ENCODE measurements around the gene EIF6.
A peak's percentile ranks its signal among the peaks of the same experiment; 100 is the strongest.

The EIF6 gene

GRCh38 chr20:35284267-35284991 lies at the start of gene EIF6:
Gene EIF6, minus strand, starts transcription at chr20:35284772. Its CDS starts 285 bp downstream, at chr20:35284487.
- H3K27ac Mint-ChIP-seq, result peak within 1 kb of the TSS; percentile 87
- DNase-seq (peak; percentile 85), ATAC-seq (replicated peaks) (peak; percentile 93 to 95)
- H3K36me3 Mint-ChIP-seq, result peaks cover 17 to 26% of the 10 kb centered on the region in 2 donors
- no peaks in the 10 kb centered on the region for H3K27me3 Mint-ChIP-seq
- peak within 1 kb of the TSS; percentile 85 to 87 for H3K4me3 Mint-ChIP-seq
- H3K9me3 Mint-ChIP-seq, result no peaks in the 10 kb centered on the region
- peaks cover 30 to 38% of the 10 kb centered on the region in 2 donors for H3K4me1 Mint-ChIP-seq

DNA sequence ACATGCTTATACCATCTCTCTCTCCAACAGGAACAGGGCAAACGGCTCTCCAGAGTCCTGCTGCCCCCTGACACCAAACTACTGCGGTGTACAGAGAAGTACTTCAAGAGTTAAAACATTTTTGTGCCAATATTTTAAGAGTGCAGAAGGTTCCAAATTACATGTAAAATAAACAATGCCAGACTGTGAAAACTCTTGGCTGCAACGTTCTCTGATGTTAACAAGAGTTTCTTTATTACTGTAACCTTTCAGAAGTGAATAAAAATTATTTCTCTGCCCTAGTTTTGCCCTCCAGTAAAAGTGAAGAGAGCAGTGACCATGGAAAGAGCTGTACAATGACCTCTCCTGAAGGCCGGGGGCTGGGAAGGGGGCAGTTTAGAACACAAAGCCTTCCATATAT lies 49.0 kb upstream of the EIF6 start:
- Mint-ChIP-seq H3K27me3 (no peaks in the 10 kb centered on the region), H3K27ac (no peak overlapping the region), H3K36me3 (peaks cover 16 to 21% of the 10 kb centered on the region in 2 donors)

DNA sequence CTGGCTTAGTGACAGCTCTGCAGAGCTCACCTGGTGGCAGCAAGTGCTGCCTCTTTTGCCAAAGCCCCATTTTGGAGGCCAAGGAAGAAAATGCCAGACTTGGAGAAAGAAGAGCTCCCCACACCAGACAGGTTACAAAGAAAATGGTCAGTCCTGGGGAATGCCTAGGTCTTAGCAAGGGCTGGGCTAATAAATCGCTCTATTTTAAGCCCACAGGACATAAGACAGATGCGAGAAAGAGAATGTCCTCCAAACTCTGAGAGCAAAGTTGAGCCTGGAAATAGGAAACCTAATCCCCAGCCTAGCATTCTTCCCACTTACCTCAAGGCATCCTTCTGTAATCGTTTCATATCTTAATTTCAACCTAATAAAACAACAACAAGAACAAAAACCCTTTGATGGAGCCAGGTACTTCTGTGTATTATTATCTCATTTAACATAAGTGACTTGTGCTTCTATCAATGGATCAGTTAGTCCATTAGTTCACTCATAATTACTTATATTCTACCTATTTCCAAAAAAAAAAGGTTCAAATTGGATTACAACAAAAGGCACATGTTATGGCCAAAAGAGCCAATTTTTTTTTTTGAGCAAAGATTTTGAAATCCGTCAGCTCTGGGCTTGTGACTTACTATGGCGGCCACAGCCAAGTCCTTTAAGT lies 48.1 kb upstream of the EIF6 start:
- no peaks in the 10 kb centered on the region for H3K4me1 Mint-ChIP-seq

More for the DNA sequence above, 49.0 kb upstream of the EIF6 start:
- DNase-seq, result no peak
- no peak for ATAC-seq (replicated peaks)
- Mint-ChIP-seq H3K4me3 (no peak overlapping the region), H3K4me1 (no peaks in the 10 kb centered on the region), H3K9me3 (no peaks in the 10 kb centered on the region)

GRCh38 chr20:35329435-35330139 lies 45.0 kb upstream of the EIF6 start:
- ATAC-seq (replicated peaks) (peak; percentile 70 to 80), DNase-seq (no peak)
- Mint-ChIP-seq H3K9me3 (no peaks in the 10 kb centered on the region), H3K36me3 (peaks cover 10 to 30% of the 10 kb centered on the region in 2 donors), H3K27ac (no peak overlapping the region), H3K4me3 (no peak overlapping the region), H3K4me1 (peaks cover 9 to 10% of the 10 kb centered on the region in 2 donors), H3K27me3 (no peaks in the 10 kb centered on the region)

More for the DNA sequence above, 48.1 kb upstream of the EIF6 start:
- ATAC-seq (replicated peaks) (no peak), DNase-seq (no peak)
- H3K9me3 Mint-ChIP-seq, result no peaks in the 10 kb centered on the region
- no peak overlapping the region for H3K4me3 Mint-ChIP-seq
- H3K27me3 Mint-ChIP-seq, result no peaks in the 10 kb centered on the region
- H3K27ac Mint-ChIP-seq, result no peak overlapping the region
- peaks cover 8 to 21% of the 10 kb centered on the region in 2 donors for H3K36me3 Mint-ChIP-seq

DNA sequence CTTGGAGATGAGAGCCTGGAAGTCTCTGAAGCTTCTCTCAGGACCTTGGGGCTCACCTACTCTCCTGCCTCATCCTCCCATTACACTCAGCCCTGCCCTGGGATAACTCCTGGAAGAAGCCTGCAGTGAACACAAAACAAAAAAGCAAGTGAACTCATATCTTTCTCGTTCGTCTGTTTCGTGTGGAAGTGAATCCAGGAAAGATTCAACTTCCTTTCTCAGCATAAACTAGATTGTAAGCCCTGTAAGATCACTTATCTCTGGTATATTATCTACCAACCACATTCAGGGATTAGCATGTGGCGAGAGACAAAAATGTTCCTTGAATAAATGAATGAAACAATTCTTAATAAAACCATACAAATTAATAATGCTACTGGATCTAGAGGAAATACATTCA lies 44.1 kb upstream of the EIF6 start:
- peaks cover 9 to 10% of the 10 kb centered on the region in 2 donors for H3K4me1 Mint-ChIP-seq

DNA sequence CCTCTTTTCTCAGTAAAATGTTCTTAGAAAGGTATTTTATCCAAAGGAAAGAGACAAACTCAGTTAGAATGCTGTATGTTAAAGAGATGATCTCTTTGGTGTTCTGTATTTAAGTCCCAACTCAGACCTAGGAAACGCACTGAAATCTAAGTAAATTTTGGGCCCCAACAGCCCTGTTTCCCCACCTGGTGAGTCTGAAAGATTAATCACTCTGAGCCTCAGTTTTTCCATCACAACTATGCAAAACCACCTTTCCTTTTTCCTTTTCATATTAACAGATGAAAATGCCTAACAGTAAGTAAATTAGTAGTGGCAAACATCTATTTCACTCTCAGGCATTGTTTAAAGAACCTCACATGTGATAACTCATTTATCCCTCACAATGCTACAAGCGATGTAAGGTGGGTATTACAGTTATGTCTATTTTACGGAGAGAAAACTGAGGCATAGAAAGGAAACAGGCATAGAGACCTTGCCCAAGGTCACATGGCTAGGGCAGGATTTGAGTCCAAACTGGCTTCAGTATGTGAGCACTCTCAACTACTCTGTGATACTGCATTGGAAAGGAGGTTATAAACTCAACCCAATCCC lies 43.6 kb upstream of the EIF6 start:
- H3K4me1 Mint-ChIP-seq, result peaks cover 9 to 10% of the 10 kb centered on the region in 2 donors

More for the DNA sequence above, 44.1 kb upstream of the EIF6 start:
- DNase-seq (no peak), ATAC-seq (replicated peaks) (no peak)
- peaks cover 13 to 31% of the 10 kb centered on the region in 2 donors for H3K36me3 Mint-ChIP-seq
- no peak overlapping the region for H3K27ac Mint-ChIP-seq
- H3K9me3 Mint-ChIP-seq, result no peaks in the 10 kb centered on the region
- no peaks in the 10 kb centered on the region for H3K27me3 Mint-ChIP-seq
- H3K4me3 Mint-ChIP-seq, result no peak overlapping the region

DNA sequence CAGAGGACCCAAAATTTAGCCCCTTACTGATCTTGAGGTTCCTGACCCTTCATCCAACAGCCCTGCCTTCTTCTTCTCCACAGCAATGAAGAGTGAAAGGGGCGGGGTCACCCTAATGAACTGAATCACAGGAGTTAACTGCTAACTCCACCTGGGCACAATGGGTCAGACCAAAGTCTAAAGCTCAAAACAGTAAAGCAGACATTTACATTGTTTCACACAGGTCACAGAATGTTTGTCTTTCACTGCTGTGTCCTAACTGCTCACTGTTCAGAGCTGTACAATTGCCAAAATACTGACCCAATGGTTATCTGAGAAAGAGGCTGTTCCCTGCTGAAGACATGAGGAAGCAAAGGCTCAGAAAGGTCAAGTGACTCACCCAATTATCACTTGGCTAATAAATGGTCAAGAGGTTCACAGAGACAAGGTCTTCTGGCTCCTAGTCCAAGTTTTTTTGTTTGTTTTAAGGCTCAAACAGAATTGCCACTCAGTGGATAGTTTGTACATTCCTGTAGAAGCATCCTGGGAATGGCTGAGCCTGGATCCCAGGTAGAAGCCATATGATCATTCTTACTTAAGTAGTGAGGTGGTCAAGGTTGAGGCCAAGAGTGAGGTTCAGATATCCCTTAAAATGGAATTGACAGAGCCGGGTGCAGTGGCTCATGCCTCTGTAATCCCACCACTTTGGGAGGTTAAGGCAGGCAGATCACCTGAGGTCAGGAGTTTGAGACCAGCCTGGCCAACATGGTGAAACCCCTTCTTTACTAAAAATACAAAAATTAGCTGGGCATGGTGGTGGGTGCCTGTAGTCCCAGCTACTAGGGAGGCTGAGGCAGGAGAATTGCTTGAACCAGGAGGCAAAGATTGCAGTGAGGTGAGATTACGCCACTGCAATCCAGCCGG lies 42.8 kb upstream of the EIF6 start:
- Mint-ChIP-seq H3K36me3 (peaks cover 13 to 31% of the 10 kb centered on the region in 2 donors), H3K4me1 (peaks cover 9 to 10% of the 10 kb centered on the region in 2 donors), H3K4me3 (no peak overlapping the region), H3K9me3 (no peaks in the 10 kb centered on the region), H3K27me3 (no peaks in the 10 kb centered on the region), H3K27ac (no peak overlapping the region)
- DNase-seq (no peak), ATAC-seq (replicated peaks) (no peak)

More for the DNA sequence above, 43.6 kb upstream of the EIF6 start:
- H3K4me3 Mint-ChIP-seq, result no peak overlapping the region
- ATAC-seq (replicated peaks) (no peak), DNase-seq (no peak)
- no peak overlapping the region for H3K27ac Mint-ChIP-seq
- peaks cover 13 to 31% of the 10 kb centered on the region in 2 donors for H3K36me3 Mint-ChIP-seq
- no peaks in the 10 kb centered on the region for H3K27me3 Mint-ChIP-seq
- H3K9me3 Mint-ChIP-seq, result no peaks in the 10 kb centered on the region

GRCh38 chr20:35326740-35327073 lies 42.1 kb upstream of the EIF6 start:
- H3K4me3 Mint-ChIP-seq, result no peak overlapping the region
- no peaks in the 10 kb centered on the region for H3K27me3 Mint-ChIP-seq
- no peaks in the 10 kb centered on the region for H3K9me3 Mint-ChIP-seq
- H3K4me1 Mint-ChIP-seq, result peaks cover 9 to 10% of the 10 kb centered on the region in 2 donors
- ATAC-seq (replicated peaks), result no peak
- H3K27ac Mint-ChIP-seq, result no peak overlapping the region
- peaks cover 13 to 31% of the 10 kb centered on the region in 2 donors for H3K36me3 Mint-ChIP-seq
- DNase-seq, result no peak

- H3K4me3 Mint-ChIP-seq, result no peak overlapping the region
- H3K27me3 Mint-ChIP-seq, result no peaks in the 10 kb centered on the region
- peaks cover 13 to 31% of the 10 kb centered on the region in 2 donors for H3K36me3 Mint-ChIP-seq
- ATAC-seq (replicated peaks), result peak; percentile 65 to 74
- H3K27ac Mint-ChIP-seq, result peak overlapping the region; percentile 21
- H3K4me1 Mint-ChIP-seq, result peaks cover 9 to 10% of the 10 kb centered on the region in 2 donors
- DNase-seq, result no peak
- no peaks in the 10 kb centered on the region for H3K9me3 Mint-ChIP-seq
Observed at GRCh38 chr20:35326021-35326739, 41.6 kb upstream of the EIF6 start.

- ATAC-seq (replicated peaks), result no peak
- no peak for DNase-seq
- Mint-ChIP-seq H3K27ac (no peak overlapping the region), H3K27me3 (no peaks in the 10 kb centered on the region), H3K36me3 (peaks cover 18 to 33% of the 10 kb centered on the region in 2 donors), H3K4me1 (peaks cover 11 to 13% of the 10 kb centered on the region in 2 donors), H3K9me3 (no peaks in the 10 kb centered on the region), H3K4me3 (no peak overlapping the region)
Observed at GRCh38 chr20:35325401-35325800, 40.8 kb upstream of the EIF6 start.

DNA sequence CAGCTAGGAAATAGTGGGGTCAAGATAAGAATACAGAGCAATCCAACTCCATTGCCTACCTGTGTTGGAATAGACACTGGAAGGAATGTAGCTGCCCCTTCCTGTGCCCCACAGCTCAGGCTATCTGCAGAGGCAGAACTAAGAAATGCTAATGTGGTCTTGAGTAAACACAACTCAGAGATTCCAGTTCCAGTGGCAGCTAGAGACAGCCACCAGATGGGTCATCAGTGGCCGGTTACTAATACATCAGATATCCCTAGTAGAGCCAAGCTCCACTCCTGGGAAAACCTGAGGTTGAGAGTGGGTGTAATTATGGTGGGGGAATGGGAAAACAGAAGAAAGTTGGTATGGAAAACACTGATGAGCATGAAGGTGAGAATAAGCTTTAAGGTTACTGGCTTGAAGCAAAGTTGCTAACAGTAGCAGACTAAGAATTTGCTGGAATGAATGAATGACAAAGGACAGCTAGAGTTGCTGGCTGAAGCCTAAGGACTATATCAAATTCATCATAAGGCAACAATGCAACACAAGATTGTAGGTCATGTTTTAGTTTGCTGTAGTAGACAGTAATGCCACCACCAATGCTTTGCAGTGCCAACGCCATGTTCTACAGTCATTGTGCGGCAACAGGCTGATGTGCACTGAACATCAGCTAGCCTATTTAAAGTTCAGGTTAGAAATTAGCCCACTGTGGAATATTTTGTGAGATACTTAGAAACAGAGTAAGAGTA lies 36.0 kb upstream of the EIF6 start:
- Mint-ChIP-seq H3K9me3 (no peaks in the 10 kb centered on the region), H3K36me3 (peaks cover 13 to 28% of the 10 kb centered on the region in 2 donors), H3K27ac (no peak overlapping the region), H3K27me3 (no peaks in the 10 kb centered on the region), H3K4me3 (no peak overlapping the region), H3K4me1 (peaks cover 9 to 11% of the 10 kb centered on the region in 2 donors)
- ATAC-seq (replicated peaks), result no peak
- no peak for DNase-seq

DNA sequence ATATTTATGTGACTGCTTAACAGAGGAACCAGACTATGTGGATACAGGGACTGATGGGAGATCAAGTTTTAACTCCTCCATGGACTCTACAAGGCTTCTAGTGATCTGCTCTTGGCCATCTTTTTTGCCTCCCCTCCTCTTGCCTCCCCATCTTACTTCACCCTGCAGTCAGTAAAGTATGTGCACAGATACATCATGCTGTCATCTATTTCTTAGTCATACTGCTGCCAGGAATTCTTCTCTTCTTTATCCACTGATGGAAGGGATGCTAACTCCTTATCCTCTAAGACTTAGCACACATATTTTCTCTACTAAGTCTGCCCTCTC lies 35.3 kb upstream of the EIF6 start:
- no peak overlapping the region for H3K4me3 Mint-ChIP-seq
- ATAC-seq (replicated peaks) (no peak), DNase-seq (no peak)
- no peak overlapping the region for H3K27ac Mint-ChIP-seq
- no peaks in the 10 kb centered on the region for H3K9me3 Mint-ChIP-seq
- H3K4me1 Mint-ChIP-seq, result peaks cover 11 to 14% of the 10 kb centered on the region in 2 donors
- H3K36me3 Mint-ChIP-seq, result peaks cover 17 to 33% of the 10 kb centered on the region in 2 donors
- H3K27me3 Mint-ChIP-seq, result no peaks in the 10 kb centered on the region
